ENCODE measurements around the gene GIT2.

DNA sequence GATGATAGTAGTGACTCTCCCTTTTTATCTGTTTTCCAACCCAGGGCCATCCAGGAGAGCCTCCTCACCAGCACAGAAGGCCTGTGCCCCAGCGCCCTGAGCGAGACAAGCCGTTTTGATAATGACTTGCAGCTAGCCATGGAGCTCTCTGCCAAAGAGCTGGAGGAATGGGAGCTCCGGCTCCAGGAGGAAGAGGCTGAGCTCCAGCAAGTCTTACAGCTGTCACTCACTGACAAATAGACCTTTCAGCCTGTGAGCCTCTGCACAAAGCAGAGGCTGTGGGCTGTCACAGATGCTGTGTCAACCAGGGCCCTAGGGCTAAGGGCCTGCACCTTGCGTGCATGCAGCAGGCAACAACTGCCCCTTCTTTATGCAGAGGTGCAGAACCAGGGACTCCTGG, 41.1 kb upstream of the GIT2 start:
- TF ChIP-seq, protein P1, sequence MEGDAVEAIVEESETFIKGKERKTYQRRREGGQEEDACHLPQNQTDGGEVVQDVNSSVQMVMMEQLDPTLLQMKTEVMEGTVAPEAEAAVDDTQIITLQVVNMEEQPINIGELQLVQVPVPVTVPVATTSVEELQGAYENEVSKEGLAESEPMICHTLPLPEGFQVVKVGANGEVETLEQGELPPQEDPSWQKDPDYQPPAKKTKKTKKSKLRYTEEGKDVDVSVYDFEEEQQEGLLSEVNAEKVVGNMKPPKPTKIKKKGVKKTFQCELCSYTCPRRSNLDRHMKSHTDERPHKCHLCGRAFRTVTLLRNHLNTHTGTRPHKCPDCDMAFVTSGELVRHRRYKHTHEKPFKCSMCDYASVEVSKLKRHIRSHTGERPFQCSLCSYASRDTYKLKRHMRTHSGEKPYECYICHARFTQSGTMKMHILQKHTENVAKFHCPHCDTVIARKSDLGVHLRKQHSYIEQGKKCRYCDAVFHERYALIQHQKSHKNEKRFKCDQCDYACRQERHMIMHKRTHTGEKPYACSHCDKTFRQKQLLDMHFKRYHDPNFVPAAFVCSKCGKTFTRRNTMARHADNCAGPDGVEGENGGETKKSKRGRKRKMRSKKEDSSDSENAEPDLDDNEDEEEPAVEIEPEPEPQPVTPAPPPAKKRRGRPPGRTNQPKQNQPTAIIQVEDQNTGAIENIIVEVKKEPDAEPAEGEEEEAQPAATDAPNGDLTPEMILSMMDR (IDR thresholded peaks at IDR 0.05; ENCODE audit: borderline replicate concordance, extremely low read depth, low read length, poor library complexity, severe bottlenecking) = no peak
- TF ChIP-seq EZH2 (IDR thresholded peaks at IDR 0.05; ENCODE audit: borderline replicate concordance, low read depth, low read length, severe bottlenecking) = no peak
